GM23248 (cell line): ENCODE results near the gene ARSA.

Source experiments
- EZH2 ChIP-seq: fragments of 200-600 bp; sonication (generic); IDR thresholded peaks from 2 replicates; pipeline ENCODE4 v1.6.1; 2018; ENCODE audit warnings: antibody characterized with exemption, mild to moderate bottlenecking; ENCODE audit not compliant: insufficient read depth, poor library complexity, severe bottlenecking
- EZH2phosphoT487 ChIP-seq: fragments of 200-600 bp; sonication (generic); IDR thresholded peaks from 2 replicates; pipeline ENCODE4 v1.6.1; 2018; ENCODE audit warnings: antibody characterized with exemption, moderate library complexity, mild to moderate bottlenecking, low read depth; ENCODE audit not compliant: insufficient read depth

- no peak for TF ChIP-seq EZH2phosphoT487
- TF ChIP-seq EZH2 = no peak
Measured at GRCh38 chr22:50600538-50600937, 27.4 kb downstream of the ARSA start, which contains the start of gene MAPK8IP2.
